Effector memory CD8-positive, alpha-beta T cell (primary cell): Measurements from ENCODE around the gene HEXIM2.

Experiments used
- ATAC-seq: fragments of 150-1000 bp; cut with Tn5 transposase; replicated peaks from 2 replicates; pipeline ENCODE4 v1.10.0; 2021; ENCODE audit warnings: mild to moderate bottlenecking, moderate library complexity
- DNase-seq, 3 experiments: peaks; one replicate each; pipeline ENCODE4 v3.0.0; 2021
- H3K27ac Mint-ChIP-seq, 2 donors: one replicate each; pipeline ENCODE4 v1.8.0; 2022; ENCODE audit warnings: mild to moderate bottlenecking in 2 of 2, mixed read lengths in 2 of 2, moderate library complexity in 2 of 2
- H3K27me3 Mint-ChIP-seq, 2 donors: one replicate each; pipeline ENCODE4 v1.8.0; 2022; ENCODE audit warnings: mixed read lengths in 2 of 2
- H3K36me3 Mint-ChIP-seq: one replicate; pipeline ENCODE4 v1.8.0; 2022; ENCODE audit warnings: mild to moderate bottlenecking, moderate library complexity, mixed read lengths; ENCODE audit not compliant: insufficient read depth
- H3K4me1 Mint-ChIP-seq, 2 donors: one replicate each; pipeline ENCODE4 v1.8.0; 2022; ENCODE audit warnings: low read depth in 2 of 2, mixed read lengths in 2 of 2
- H3K4me3 Mint-ChIP-seq, 2 donors: one replicate each; pipeline ENCODE4 v1.8.0; 2022; ENCODE audit warnings: mild to moderate bottlenecking in 2 of 2, mixed read lengths in 2 of 2, moderate library complexity in 2 of 2
- H3K9me3 Mint-ChIP-seq, 2 donors: one replicate each; pipeline ENCODE4 v1.8.0; 2022; ENCODE audit warnings: mixed read lengths in 2 of 2

Gene HEXIM2

DNA sequence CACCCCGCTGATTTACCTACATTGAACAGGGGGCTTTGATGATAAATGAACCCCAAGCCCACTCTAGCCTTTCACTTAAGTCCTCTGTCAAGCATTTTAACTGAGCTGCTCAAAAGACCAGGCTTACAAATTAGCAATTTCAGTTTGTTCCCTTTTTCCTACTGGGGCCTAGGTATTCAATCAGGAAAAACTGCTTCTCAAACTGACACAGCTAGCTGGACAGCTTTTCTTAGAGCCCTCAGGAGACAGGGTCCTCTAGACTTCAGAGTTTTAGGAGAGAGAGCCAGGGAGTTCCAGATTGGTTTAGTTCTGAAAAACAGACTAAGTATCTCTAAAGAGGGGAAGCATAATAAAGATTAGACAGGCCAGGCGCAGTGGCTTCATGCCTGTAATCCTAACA lies 6.2 kb upstream of the HEXIM2 start:
- no peaks in the 10 kb centered on the region for H3K9me3 Mint-ChIP-seq
- H3K36me3 Mint-ChIP-seq: peaks cover 25% of the 10 kb centered on the region
- no peaks in the 10 kb centered on the region for H3K27me3 Mint-ChIP-seq
- no peak overlapping the region for H3K4me3 Mint-ChIP-seq
- DNase-seq (no peak), ATAC-seq (no peak)
- no peak overlapping the region for H3K27ac Mint-ChIP-seq
- peaks cover 28 to 39% of the 10 kb centered on the region in 2 donors for H3K4me1 Mint-ChIP-seq

DNA sequence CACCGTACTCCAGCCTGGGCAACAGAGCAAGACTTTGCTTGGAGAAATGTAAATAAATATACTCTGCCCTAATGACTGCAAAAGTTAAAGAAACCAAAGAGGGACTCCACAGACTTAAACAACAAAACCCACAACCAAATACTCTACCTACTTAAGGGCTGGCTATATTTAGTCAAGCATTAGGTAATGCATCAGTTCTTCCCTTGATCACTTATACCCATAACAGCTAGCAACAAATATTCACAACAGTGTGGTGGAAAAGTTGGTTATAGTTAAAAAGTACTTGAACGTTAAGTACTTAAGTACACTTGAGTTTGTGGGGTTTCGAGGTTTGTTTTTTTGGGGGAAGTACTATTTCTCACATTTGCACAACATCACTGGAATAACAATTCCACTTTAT lies 5.4 kb upstream of the HEXIM2 start:
- H3K9me3 Mint-ChIP-seq: no peaks in the 10 kb centered on the region
- H3K4me3 Mint-ChIP-seq: no peak overlapping the region
- peaks cover 32% of the 10 kb centered on the region for H3K36me3 Mint-ChIP-seq
- no peak for ATAC-seq
- H3K27me3 Mint-ChIP-seq: no peaks in the 10 kb centered on the region
- H3K27ac Mint-ChIP-seq: no peak overlapping the region
- DNase-seq: no peak
- peaks cover 24 to 37% of the 10 kb centered on the region in 2 donors for H3K4me1 Mint-ChIP-seq

DNA sequence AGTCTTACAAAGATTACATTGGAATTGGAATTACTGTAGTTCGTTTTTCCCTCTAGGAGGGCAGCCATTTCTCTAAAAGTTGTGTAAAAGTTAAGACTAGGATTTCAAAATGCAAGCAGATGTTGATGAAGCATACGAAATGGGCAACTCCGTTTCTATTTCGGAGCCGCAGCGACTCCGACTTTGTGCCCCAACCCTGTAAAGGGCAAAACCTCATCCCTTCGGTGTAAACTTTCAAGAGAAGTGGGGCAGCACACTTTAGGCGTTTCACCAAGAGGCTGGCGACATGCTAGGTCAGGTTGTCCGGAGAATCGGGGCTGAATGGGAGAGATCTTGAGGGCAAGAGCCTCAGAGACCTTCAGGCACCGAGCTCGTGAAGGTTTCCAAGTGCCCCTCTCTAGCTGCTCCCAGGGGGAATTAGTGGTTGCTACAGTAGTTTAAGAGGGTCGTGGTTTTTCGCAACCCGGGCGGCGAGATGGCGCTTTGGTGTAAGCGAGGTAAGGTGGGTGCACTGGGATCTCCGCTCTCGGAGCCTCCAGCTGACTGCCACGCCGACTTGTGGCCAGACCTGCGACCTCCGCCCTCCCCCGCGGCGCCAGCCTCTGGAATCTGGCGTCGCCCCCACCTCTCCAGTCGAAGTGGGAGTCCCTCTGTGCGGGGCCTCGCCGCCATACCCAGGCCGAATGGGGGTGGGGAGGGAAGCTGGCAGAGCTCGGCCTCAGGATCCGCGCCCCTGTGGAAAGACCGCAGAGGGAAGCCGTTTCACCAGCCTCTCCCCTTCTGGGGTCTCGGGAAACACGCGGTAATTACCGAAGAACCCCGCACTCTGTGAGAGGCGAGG lies 1.0 kb upstream of the HEXIM2 start:
- peak overlapping the region; percentile 98 to 99 for H3K27ac Mint-ChIP-seq
- DNase-seq (peak in 1 of 3 experiments; percentile 38), ATAC-seq (peak; percentile 28)
- H3K9me3 Mint-ChIP-seq: no peaks in the 10 kb centered on the region
- H3K36me3 Mint-ChIP-seq: peaks cover 26% of the 10 kb centered on the region
- H3K27me3 Mint-ChIP-seq: no peaks in the 10 kb centered on the region
- H3K4me1 Mint-ChIP-seq: peaks cover 31 to 42% of the 10 kb centered on the region in 2 donors
- H3K4me3 Mint-ChIP-seq: peak overlapping the region; percentile 97 to 98

DNA sequence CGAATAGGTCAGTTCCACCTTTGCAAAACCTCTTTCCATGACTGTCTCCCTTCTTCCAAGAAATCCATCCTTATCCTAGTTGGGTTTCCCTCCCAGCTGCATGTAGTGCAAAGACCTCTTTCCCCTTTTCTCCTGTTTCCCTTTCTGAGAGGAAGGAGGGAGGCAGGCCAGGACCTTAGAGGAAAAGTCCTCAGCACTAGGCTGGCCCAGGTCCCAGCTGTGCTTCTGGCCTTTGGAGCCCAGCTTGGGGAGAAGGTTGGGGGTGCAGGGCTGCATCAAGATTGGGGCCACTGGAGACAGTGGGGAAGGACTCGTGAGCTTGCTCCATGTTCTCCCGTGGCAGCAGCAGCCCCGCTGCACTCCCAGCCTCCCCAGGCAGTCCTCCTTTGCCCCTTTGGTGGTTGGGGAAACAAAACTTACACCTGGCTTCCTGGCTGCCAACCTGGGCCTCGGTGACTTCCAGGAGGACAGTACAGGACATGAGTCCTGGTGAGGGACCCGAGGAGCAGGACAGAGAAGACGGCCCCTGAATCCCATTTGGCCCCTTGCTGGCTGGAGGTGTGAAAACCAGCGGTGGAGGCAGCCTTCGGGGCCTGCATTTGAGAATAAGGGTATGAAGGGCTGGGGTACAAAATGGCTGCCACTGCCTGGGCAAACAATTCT lies 481 bp downstream of the HEXIM2 start:
- DNase-seq: no peak
- no peaks in the 10 kb centered on the region for H3K27me3 Mint-ChIP-seq
- peak overlapping the region; percentile 97 to 98 for H3K4me3 Mint-ChIP-seq
- H3K4me1 Mint-ChIP-seq: peaks cover 31 to 42% of the 10 kb centered on the region in 2 donors
- peak overlapping the region; percentile 98 to 99 for H3K27ac Mint-ChIP-seq
- H3K36me3 Mint-ChIP-seq: peaks cover 22% of the 10 kb centered on the region
- no peak for ATAC-seq
- H3K9me3 Mint-ChIP-seq: no peaks in the 10 kb centered on the region

DNA sequence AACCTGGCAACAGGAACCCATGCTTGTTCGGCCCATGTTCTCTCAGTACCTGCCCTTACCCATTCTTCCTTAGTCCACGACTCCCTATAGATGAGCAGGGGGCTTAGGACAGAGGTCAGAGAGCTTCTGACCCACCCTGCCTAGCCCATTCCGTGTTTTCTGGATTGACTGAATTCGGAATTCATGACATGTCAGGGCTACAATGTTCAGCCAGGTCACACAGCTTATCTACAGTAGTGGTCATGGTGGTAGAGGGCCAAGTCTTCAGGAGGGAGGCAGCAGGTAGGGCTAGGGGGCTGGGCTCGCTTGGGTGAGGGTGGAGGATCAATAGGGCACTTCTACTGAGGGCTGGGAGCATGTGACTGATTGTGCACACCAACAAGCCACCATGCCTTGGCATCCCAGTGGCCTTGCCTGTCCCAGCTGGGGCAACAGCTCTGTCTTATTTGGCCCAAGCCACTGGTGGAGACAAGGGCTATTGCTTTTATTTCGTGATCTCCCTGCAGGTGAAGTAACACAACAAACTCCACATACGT lies 3.1 kb downstream of the HEXIM2 start:
- peaks cover 19 to 21% of the 10 kb centered on the region in 2 donors for H3K4me1 Mint-ChIP-seq
- no peak for DNase-seq
- ATAC-seq: no peak
- no peak overlapping the region for H3K4me3 Mint-ChIP-seq
- no peaks in the 10 kb centered on the region for H3K27me3 Mint-ChIP-seq
- H3K36me3 Mint-ChIP-seq: peaks cover 17% of the 10 kb centered on the region
- H3K9me3 Mint-ChIP-seq: no peaks in the 10 kb centered on the region
- H3K27ac Mint-ChIP-seq: no peak overlapping the region

DNA sequence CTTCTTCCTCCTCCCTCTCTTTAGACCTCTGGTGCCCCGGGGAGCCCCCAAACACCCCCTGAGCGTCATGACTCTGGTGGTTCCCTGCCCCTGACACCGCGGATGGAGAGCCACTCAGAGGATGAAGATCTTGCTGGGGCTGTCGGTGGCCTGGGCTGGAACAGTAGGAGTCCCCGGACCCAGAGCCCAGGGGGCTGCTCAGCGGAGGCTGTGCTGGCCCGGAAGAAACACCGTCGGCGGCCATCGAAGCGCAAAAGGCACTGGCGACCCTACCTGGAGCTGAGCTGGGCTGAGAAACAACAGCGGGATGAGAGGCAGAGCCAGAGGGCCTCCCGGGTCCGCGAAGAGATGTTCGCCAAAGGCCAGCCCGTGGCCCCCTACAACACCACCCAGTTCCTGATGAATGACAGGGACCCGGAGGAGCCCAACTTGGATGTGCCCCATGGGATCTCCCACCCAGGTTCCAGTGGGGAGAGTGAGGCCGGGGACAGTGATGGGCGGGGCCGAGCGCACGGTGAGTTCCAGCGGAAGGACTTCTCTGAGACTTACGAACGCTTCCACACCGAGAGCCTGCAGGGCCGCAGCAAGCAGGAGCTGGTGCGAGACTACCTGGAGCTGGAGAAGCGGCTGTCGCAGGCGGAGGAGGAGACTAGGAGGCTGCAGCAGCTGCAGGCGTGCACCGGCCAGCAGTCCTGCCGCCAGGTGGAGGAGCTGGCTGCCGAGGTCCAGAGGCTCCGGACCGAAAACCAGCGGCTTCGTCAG lies 7.5 kb downstream of the HEXIM2 start:
- no peaks in the 10 kb centered on the region for H3K27me3 Mint-ChIP-seq

DNA sequence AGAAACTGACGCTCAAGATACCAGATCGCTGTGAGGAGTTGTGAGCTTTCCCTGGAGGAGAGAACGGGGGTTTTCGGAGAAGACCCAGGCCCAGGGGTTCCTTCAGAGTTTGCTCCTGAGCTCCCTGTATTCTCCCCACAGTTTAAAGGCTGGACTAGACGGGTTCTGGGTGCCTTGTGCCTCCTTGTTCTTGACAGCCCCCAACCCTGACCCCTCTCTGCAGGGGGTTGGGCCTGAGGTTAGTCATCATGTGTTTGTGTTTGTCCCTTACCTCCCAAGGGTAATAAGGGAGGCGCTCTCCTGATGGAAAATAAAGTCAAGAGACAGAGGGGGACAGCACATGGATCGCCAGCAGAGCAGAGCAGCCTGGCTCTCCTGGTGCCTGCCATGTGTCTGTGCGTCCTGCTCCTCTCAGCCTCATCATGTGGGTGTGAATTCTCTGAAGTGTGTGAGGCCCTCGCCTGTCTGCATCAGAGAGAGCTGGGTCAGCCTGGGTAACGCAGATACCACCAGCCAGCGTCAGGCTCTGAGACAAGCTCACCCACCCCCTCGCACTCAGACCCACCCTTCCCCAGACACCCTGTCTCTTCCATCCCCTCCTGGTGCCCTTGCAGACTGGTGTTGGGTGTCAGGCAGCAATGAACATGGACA lies 8.7 kb downstream of the HEXIM2 start:
- no peak for DNase-seq
- H3K4me1 Mint-ChIP-seq: peaks cover 14 to 16% of the 10 kb centered on the region in 2 donors
- no peaks in the 10 kb centered on the region for H3K27me3 Mint-ChIP-seq
- no peaks in the 10 kb centered on the region for H3K9me3 Mint-ChIP-seq
- peaks cover 6% of the 10 kb centered on the region for H3K36me3 Mint-ChIP-seq
- ATAC-seq: peak; percentile 20
- H3K27ac Mint-ChIP-seq: peak overlapping the region; percentile 56 to 80
- H3K4me3 Mint-ChIP-seq: peak overlapping the region in 1 of 2 donors; percentile 41

More for the DNA sequence above, 7.5 kb downstream of the HEXIM2 start:
- peaks cover 6% of the 10 kb centered on the region for H3K36me3 Mint-ChIP-seq
- peaks cover 16 to 21% of the 10 kb centered on the region in 2 donors for H3K4me1 Mint-ChIP-seq
- H3K9me3 Mint-ChIP-seq: no peaks in the 10 kb centered on the region
- DNase-seq (no peak), ATAC-seq (no peak)
- H3K4me3 Mint-ChIP-seq: no peak overlapping the region
- H3K27ac Mint-ChIP-seq: no peak overlapping the region

DNA sequence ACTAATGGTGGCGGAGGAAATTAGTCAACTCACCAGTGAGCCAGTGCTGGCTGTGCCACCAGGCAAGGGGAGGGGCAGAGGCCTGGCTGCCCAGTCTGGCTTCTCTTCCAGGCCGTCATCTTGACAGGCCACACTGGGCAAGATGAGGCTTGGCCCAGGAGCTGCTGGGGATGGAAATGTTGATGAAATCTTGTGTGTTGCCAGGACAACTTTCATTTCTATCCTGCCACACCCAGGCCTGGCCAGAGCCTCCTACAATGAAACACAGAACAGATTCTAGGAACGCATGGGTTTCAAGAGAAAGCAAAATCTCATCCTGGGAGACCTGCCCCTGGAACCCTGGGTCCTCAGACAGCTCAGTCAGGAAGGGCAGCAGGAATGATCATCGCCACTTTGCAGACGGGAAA lies 9.3 kb downstream of the HEXIM2 start:
- Mint-ChIP-seq H3K4me3 (peak overlapping the region; percentile 41 to 51), H3K36me3 (peaks cover 5% of the 10 kb centered on the region), H3K27me3 (no peaks in the 10 kb centered on the region), H3K9me3 (no peaks in the 10 kb centered on the region), H3K4me1 (peaks cover 13 to 16% of the 10 kb centered on the region in 2 donors), H3K27ac (peak overlapping the region; percentile 56 to 80)
- ATAC-seq: no peak
- DNase-seq: no peak

DNA sequence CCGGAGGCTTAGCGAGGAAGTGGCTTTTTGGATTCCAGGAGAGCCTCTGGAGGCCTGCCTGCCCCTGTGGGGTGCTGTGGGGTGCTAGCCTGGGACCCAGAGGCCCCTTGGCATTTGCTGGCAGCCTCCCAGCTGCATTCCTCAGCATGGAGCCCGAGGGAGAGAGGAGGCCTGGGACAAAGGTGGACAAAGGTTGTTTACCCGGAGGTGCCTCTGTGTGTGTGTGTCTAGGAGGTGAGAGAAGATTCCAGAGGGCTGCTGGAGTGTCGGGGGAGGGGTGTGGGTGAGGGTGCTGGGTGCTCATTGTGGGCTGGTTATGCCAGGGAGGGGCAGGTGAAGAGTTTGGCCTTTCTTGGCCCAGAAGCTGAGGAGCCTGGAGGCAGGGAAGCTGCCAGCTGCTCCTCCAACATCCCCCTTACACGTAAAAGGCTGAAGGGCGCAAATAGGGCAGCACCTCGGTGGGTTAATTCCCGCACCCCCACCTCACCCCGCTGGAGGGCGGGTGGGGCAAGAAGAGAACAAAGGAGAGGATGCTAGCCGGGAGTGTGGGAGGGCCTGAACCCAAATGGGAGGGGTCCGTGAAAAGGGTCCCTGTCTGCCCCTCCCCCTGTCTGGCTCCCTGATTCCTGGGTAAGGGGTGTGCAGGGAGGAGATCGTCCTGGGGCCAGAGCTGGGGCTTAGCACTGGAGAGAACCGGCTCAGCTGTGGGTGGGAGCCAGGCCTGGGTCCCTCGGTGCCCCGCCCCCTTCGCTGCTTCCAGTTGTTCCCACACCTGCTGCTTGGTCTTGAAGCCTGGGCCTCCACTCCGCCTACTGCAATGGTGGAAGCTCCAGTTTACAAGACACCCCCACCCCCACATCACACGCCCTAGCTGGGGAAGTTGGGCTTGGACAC lies 9.9 kb downstream of the HEXIM2 start:
- Mint-ChIP-seq H3K9me3 (no peaks in the 10 kb centered on the region), H3K36me3 (peaks cover 3% of the 10 kb centered on the region), H3K4me3 (peak overlapping the region; percentile 41 to 72), H3K4me1 (peaks cover 13 to 16% of the 10 kb centered on the region in 2 donors), H3K27ac (peak overlapping the region; percentile 56 to 92), H3K27me3 (no peaks in the 10 kb centered on the region)
- ATAC-seq: no peak
- no peak for DNase-seq

DNA sequence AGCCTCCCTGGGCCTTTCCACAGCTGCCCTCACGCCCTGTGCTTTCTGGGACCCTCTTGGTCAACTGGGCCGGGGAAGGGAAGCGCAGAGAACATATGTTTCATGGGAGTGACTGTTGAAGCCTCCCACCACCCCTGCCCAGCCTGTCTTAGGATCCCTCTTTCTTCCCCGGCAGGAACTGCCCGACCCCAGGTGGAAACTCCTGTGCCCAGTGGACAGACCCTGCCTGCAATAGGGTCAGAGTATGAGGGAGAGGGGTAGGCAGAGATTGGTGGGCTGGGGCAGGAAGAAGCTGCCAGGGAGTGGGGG lies 10.5 kb downstream of the HEXIM2 start:
- H3K4me3 Mint-ChIP-seq: peak overlapping the region in 1 of 2 donors; percentile 72
- H3K9me3 Mint-ChIP-seq: no peaks in the 10 kb centered on the region
- peaks cover 3% of the 10 kb centered on the region for H3K36me3 Mint-ChIP-seq
- no peak for DNase-seq
- peaks cover 13 to 16% of the 10 kb centered on the region in 2 donors for H3K4me1 Mint-ChIP-seq
- no peaks in the 10 kb centered on the region for H3K27me3 Mint-ChIP-seq
- H3K27ac Mint-ChIP-seq: peak overlapping the region; percentile 56 to 92
- ATAC-seq: no peak

DNA sequence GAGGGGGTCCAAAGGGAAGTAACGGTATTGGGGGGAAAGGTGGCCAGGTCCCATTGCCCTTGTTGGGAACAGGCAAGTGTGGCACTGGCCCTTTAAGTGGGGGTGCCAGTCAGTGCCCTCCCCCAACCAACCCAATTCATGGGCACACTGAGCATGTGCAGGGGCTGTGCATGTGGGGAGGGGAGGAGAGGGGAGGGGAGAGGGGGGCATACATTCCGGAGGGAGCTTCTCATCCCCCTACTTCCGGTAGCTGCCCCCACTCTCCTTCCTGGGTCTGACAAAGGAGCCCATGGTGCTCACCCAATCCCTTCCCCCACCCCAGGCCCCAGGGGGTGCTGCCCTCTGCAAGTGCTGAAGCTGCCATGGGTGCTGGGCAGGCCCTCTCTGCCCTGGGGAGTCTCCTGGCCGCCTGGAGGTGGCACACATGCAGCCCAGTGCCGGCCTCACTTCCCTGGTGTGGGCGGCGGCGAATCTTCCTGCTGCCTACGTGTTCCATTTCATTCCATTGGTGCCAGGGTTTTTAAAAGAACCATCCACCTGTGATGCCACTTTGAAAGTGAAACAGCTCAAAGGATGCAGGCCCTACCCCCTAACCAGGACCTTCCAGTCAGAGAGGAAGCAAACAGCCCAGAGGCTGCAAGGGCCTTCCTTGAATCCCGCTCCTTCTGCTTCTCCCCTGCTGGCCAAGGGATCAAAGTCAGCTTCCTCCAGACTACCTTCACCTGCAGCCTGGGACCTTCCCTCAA lies 11.0 kb downstream of the HEXIM2 start:
- peak; percentile 17 to 25 (median 23) for DNase-seq
- Mint-ChIP-seq H3K9me3 (no peaks in the 10 kb centered on the region), H3K4me3 (peak overlapping the region; percentile 69 to 72), H3K4me1 (peaks cover 13 to 16% of the 10 kb centered on the region in 2 donors), H3K36me3 (peaks cover 3% of the 10 kb centered on the region), H3K27me3 (no peaks in the 10 kb centered on the region), H3K27ac (peak overlapping the region; percentile 88 to 92)
- peak; percentile 77 for ATAC-seq

DNA sequence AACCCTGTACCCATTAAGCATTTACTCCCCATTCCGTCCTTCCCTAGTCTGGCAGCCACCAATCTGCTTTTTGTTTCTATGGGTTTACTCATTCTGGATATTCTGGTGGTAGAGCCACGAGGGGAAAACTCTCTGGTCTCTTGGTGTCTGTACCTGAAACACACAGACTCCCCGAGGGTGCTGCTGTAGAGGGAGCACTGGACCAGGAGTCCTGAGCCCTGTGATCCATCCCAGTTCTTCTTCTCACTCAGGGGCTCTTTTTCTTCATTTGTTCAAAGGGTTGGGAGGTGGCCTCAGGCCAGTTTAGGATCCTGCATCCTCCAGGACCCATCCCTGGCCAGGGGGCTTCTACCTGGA lies 14.1 kb downstream of the HEXIM2 start:
- H3K4me1 Mint-ChIP-seq: peaks cover 12 to 13% of the 10 kb centered on the region in 2 donors

More for the DNA sequence above, 14.1 kb downstream of the HEXIM2 start:
- Mint-ChIP-seq H3K27me3 (no peaks in the 10 kb centered on the region), H3K4me3 (no peak overlapping the region), H3K27ac (no peak overlapping the region), H3K36me3 (peaks cover 3% of the 10 kb centered on the region), H3K9me3 (no peaks in the 10 kb centered on the region)
- DNase-seq (no peak), ATAC-seq (no peak)
